ENCODE results near the gene GPD1L.

GPD1L gene

GRCh38 chr3:32146746-32147211 lies 40.4 kb downstream of the GPD1L start:
- DNase-seq (ENCODE audit: low read depth in 2 of 2) = no peak
- TF ChIP-seq, protein P1, sequence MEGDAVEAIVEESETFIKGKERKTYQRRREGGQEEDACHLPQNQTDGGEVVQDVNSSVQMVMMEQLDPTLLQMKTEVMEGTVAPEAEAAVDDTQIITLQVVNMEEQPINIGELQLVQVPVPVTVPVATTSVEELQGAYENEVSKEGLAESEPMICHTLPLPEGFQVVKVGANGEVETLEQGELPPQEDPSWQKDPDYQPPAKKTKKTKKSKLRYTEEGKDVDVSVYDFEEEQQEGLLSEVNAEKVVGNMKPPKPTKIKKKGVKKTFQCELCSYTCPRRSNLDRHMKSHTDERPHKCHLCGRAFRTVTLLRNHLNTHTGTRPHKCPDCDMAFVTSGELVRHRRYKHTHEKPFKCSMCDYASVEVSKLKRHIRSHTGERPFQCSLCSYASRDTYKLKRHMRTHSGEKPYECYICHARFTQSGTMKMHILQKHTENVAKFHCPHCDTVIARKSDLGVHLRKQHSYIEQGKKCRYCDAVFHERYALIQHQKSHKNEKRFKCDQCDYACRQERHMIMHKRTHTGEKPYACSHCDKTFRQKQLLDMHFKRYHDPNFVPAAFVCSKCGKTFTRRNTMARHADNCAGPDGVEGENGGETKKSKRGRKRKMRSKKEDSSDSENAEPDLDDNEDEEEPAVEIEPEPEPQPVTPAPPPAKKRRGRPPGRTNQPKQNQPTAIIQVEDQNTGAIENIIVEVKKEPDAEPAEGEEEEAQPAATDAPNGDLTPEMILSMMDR (IDR thresholded peaks at IDR 0.05; ENCODE audit: low read depth, low read length) = no peak
- no peak overlapping the region for H3K4me3 ChIP-seq (replicated peaks in 1 of 2; ENCODE audit: low read depth in 2 of 2, low read length in 2 of 2)

- peak in 1 of 2 donors; percentile 31 for DNase-seq (ENCODE audit: low read depth in 2 of 2)
- TF ChIP-seq, protein P1 (IDR thresholded peaks at IDR 0.05; ENCODE audit: low read depth, low read length) = no peak
- no peak overlapping the region for H3K4me3 ChIP-seq (replicated peaks in 1 of 2; ENCODE audit: low read depth in 2 of 2, low read length in 2 of 2)
These were observed 41.1 kb downstream of the GPD1L start for GRCh38 chr3:32147509-32147908.

- TF ChIP-seq, protein P1 (IDR thresholded peaks at IDR 0.05; ENCODE audit: low read depth, low read length) = no peak
- peak in 1 of 2 donors; percentile 12 for DNase-seq (ENCODE audit: low read depth in 2 of 2)
- H3K4me3 ChIP-seq (replicated peaks in 1 of 2; ENCODE audit: low read depth in 2 of 2, low read length in 2 of 2) = no peak overlapping the region
These were observed 41.5 kb downstream of the GPD1L start for GRCh38 chr3:32147933-32148332.

- no peak for DNase-seq (ENCODE audit: low read depth in 2 of 2)
- no peak overlapping the region for H3K4me3 ChIP-seq (replicated peaks in 1 of 2; ENCODE audit: low read depth in 2 of 2, low read length in 2 of 2)
These were observed 41.9 kb downstream of the GPD1L start for GRCh38 chr3:32148351-32148750.

GRCh38 chr3:32153414-32154204 lies 47.2 kb downstream of the GPD1L start:
- TF ChIP-seq, protein P1 (IDR thresholded peaks at IDR 0.05; ENCODE audit: low read depth, low read length) = no peak
- no peak overlapping the region for H3K4me3 ChIP-seq (replicated peaks in 1 of 2; ENCODE audit: low read depth in 2 of 2, low read length in 2 of 2)
- DNase-seq (ENCODE audit: low read depth in 2 of 2) = no peak

More at GRCh38 chr3:32148351-32148750, 41.9 kb downstream of the GPD1L start:
- TF ChIP-seq, protein P1 (IDR thresholded peaks at IDR 0.05; ENCODE audit: low read depth, low read length) = no peak

DNA sequence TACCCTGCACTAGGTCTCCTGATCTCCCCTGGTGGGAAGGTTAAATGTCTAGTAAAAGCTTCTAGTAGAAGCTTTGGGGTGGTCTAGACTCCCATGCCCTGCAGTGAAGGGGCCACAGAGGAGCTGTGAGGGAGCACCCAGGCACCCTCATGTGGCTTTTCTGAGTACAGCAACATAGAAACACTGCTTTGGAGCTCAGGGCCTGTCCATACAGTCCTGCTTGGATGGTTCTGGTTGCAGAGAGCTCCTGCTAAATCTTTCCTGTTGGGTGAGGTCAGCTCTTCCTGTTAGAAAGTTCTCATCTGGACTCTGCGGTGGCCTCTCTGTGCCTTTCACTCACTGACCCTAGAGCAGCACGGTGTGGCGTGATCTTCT lies 47.8 kb downstream of the GPD1L start:
- peak in 1 of 2 donors; percentile 16 for DNase-seq (ENCODE audit: low read depth in 2 of 2)
- TF ChIP-seq, protein P1 (IDR thresholded peaks at IDR 0.05; ENCODE audit: low read depth, low read length) = peak; percentile 43
- H3K4me3 ChIP-seq (replicated peaks in 1 of 2; ENCODE audit: low read depth in 2 of 2, low read length in 2 of 2) = no peak overlapping the region

Data from cardiac fibroblast (primary cell).